GM13977 (cell line): Measurements from ENCODE around the gene COPA.

Experiments used
- DNase-seq: peaks from one replicate; pipeline ENCODE4 v3.0.0; 2012; ENCODE audit warnings: low spot score
- CTCF ChIP-seq: IDR thresholded peaks from 2 replicates; pipeline ENCODE4 v1.5.1; 2012; ENCODE audit warnings: mild to moderate bottlenecking, control low read depth; ENCODE audit not compliant: insufficient read depth; ENCODE audit errors: extremely low read depth, missing control alignments
- in situ Hi-C: fragments of 300-500 bp; cut with MboI; formaldehyde crosslinking; loops from one replicate; pipeline ENCODE4 v1.12.0; 2022; ENCODE audit warnings: low sequenced_read_pairs, low pct_unique_long_range_greater_than_20kb, mixed read lengths, inconsistent platforms; ENCODE audit not compliant: unreplicated experiment

The COPA gene

GRCh38 chr1:160367934-160368923 is 25.2 kb upstream of the COPA start:
- DNase-seq, result no peak
- in situ Hi-C loops, result no loop called here
- no peak for TF ChIP-seq CTCF

- in situ Hi-C loops, result no loop called here
- DNase-seq, result no peak
- TF ChIP-seq CTCF, result no peak
Measured at GRCh38 chr1:160367516-160367900, 24.5 kb upstream of the COPA start.

- in situ Hi-C loops, result no loop called here
- TF ChIP-seq CTCF, result no peak
- DNase-seq, result no peak
Measured at GRCh38 chr1:160366731-160367515, 23.9 kb upstream of the COPA start, which contains the start of gene NHLH1. NHLH1 (plus strand) TSS chr1:160367071; CDS start chr1:160370732, 3,661 bp downstream.

DNA sequence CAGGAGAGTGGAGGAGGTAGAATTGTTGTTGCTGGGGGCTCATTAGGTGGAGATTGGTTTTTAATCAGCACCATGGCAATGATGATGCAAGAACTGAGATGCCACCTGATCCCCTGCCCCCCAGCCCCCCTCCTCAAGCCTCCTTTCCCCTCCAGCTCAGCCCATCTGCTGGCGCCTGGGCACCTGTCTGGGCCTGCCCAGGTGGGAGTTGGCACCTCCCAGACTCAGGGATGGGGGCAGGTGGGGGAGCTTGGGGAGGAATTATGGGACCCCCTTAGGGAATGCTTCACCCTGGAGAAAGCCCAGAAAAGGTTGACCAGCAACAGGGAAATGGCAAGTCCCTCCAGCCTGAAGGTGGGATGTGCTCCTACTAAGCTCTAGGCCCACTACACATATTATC is 22.3 kb upstream of the COPA start:
- no peak for DNase-seq
- no peak for TF ChIP-seq CTCF
- in situ Hi-C loops, result no loop called here

DNA sequence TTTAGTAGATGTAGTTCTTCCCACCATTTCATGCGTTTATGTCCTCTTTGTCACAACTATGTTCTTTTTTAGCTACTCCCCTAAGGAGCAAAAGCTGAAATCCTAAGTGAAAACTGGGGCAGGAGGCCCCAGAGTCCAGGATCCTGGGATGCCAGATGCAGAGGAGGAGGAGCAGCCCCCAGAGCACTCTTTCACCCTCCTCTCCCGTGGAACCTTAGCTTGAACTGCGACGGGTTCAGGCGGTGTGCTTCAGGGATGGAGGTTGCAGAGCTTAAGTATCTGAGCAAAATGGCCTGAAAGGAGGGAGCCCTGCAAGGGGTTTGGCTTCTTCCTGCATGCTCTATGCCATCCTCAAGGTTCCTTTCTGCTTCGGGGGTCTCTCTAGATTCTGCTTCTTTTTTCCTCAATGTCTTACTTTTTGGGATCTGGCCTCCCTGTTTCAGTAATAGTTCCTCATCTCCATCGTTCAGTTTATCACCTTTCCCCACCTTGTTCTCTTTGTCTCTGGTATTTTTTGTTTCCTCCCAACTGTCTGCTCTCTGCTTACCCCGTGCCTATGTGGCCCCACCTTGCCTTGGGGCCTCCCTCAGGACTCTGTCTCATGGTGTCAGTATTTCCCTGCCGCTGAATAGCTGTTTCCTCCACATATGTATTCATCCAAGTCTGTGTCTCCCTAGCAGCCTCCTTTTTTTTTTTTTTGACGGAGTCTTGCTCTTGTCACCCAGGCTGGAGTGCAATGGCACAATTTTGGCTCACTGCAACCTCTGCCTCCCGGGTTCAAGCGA is 21.1 kb upstream of the COPA start:
- TF ChIP-seq CTCF, result no peak
- no peak for DNase-seq
- in situ Hi-C loops, result no loop called here

DNA sequence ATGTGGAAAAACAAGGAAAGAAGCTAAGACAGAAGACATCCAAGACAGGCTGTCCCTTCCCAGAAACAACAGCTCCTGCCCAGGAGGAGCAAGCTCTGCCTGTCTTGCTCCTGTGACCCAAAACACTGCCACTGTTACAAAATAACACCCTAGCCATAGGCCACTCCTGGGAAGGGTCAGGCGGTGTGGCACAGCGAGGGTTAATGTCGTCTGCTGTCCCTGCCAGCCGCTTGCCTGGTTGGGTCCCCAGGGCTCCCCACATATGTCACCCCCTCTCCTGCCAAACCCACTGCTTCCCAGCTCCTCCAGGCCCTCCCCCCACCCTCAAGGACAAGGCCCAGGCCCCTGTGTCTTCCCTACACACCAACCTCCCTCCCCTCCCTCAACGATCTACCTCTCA is 20.0 kb upstream of the COPA start:
- TF ChIP-seq CTCF, result no peak
- in situ Hi-C loops, result no loop called here
- DNase-seq, result no peak
